AG10803 (cell line): ENCODE results near the gene TTLL8.

Source experiments
- DNase-seq: peaks from one replicate; pipeline ENCODE4 v3.0.0; 2010; ENCODE audit warnings: low read depth
- H3K4me3 ChIP-seq: 2 replicates; pipeline ENCODE4 v1.5.1; 2011; ENCODE audit warnings: mild to moderate bottlenecking, low read length, control low read depth
- TF ChIP-seq, protein P1 (sequence below): conservative IDR thresholded peaks from 2 replicates; pipeline ENCODE4 v1.5.1; 2011; ENCODE audit warnings: mild to moderate bottlenecking, low read length, control low read depth, inconsistent platforms

Gene TTLL8

GRCh38 chr22:49997932-49998717 lies 60.0 kb downstream of the TTLL8 start:
- no peak overlapping the region for H3K4me3 ChIP-seq
- DNase-seq: no peak

DNA sequence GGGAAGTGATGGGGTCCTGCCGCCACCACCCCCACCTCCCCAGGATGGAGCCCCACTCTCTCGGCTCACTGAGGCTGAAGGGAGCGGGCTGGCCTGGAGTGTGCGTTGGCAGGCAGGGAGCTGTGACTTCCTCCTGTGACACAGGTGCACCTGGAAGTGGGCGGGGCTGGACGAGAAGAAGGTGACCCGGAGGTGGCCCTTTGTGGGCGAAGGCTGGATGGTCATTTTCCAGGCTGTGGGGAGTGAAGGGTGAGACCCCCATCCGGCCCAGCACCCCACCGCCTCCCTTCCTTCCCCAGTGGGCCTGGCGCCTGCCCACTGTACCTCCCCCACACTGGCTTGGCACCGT lies 60.9 kb downstream of the TTLL8 start:
- no peak overlapping the region for H3K4me3 ChIP-seq
- TF ChIP-seq, protein P1, sequence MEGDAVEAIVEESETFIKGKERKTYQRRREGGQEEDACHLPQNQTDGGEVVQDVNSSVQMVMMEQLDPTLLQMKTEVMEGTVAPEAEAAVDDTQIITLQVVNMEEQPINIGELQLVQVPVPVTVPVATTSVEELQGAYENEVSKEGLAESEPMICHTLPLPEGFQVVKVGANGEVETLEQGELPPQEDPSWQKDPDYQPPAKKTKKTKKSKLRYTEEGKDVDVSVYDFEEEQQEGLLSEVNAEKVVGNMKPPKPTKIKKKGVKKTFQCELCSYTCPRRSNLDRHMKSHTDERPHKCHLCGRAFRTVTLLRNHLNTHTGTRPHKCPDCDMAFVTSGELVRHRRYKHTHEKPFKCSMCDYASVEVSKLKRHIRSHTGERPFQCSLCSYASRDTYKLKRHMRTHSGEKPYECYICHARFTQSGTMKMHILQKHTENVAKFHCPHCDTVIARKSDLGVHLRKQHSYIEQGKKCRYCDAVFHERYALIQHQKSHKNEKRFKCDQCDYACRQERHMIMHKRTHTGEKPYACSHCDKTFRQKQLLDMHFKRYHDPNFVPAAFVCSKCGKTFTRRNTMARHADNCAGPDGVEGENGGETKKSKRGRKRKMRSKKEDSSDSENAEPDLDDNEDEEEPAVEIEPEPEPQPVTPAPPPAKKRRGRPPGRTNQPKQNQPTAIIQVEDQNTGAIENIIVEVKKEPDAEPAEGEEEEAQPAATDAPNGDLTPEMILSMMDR: no peak
- no peak for DNase-seq

More at GRCh38 chr22:49997932-49998717, 60.0 kb downstream of the TTLL8 start:
- TF ChIP-seq, protein P1: no peak

DNA sequence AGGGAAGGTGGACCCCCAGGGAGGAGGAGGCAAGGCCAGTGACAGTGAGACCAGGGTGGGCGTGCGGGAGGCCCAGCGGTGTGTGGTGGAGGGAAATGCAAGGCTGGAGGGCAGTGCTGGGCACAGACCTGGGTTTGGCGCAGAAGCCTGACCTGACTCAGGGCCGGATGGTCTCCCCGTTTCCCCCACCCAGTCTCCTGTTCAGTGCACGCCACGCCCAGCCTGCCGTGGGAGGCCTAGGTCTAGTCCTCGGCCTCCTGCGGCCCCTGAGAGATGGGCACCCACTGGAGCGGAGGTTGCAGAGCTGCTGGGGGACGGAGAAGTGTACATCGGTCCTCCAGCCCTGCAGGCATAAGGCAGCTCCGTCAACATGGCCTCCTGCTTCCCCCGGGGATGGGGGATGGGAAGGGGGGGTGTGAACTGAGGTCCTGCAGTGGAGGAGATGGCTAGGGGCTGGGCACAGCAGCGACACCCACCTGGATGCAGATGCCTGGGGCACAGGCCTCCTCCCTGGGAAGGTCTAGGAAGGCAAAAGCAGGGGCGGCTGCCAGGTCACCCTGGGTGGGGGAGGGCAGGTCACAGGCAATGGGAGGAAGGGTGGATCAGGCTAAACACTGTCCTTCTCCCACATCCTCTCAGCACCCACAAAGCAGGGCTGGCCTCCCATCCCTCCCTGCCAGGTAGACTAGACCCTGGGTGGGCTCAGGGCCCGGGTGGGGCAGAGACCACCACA lies 61.4 kb downstream of the TTLL8 start:
- no peak for DNase-seq
- no peak overlapping the region for H3K4me3 ChIP-seq
- TF ChIP-seq, protein P1: no peak

GRCh38 chr22:49996119-49996517 lies 62.0 kb downstream of the TTLL8 start:
- TF ChIP-seq, protein P1: no peak

GRCh38 chr22:49995361-49996118 lies 62.6 kb downstream of the TTLL8 start:
- TF ChIP-seq, protein P1: no peak
- H3K4me3 ChIP-seq: no peak overlapping the region

More at GRCh38 chr22:49996119-49996517, 62.0 kb downstream of the TTLL8 start:
- H3K4me3 ChIP-seq: no peak overlapping the region
- no peak for DNase-seq

DNA sequence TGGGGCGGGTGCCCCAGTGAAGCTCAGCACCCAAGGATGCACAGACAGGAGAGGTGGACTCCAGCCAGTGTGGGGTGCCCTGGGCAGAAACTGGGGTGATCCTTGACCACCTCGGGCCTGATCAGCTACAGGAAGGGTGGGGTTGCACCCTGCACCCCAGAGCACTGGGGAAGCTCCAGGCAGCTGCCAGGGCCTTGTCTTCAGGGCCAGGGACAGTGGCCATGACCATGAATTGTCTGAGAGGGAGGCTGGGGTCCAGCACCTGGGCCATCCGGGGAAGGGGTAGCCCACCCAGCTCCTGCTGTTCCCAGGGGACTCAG lies 63.1 kb downstream of the TTLL8 start:
- DNase-seq: no peak
- TF ChIP-seq, protein P1: no peak
- H3K4me3 ChIP-seq: no peak overlapping the region

More at GRCh38 chr22:49995361-49996118, 62.6 kb downstream of the TTLL8 start:
- DNase-seq: no peak
